ENCODE results near the gene ANO7.

ANO7 gene

DNA sequence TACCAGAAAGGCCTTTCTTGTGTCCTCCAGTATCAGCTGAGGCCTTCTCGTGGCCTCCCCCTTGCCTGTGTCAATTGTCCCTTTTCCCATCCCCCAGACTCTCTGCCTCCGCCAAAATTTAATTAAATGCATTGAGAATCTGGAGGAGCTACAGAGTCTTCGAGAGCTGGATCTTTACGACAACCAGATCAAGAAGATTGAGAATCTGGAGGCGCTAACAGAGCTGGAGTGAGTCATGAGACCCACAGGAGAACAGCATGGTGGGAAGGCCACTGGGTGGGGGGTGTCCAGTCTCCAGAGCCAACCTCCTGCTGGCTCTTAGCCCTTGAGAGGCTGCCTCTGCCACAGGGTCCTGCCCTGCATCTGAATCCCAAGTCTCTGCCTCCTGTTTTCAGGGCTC lies 29.4 kb upstream of the ANO7 start:
- DNase-seq: no peak

DNA sequence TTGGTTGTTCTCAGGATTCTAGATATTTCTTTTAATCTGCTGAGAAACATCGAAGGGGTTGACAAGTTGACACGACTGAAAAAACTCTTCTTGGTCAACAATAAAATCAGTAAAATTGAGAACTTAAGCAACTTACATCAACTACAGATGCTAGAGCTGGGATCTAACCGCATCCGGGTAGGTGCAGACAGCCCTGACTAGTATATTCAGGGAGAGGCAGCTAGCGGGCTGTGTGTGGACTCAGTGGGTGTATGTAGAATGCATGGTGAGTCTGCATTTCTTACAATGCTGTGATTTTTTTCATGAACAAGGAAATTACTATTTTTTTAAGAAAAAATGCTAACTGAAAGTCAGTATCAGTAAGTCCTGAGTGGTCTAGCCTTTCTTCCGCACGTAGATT lies 28.2 kb upstream of the ANO7 start:
- no peak for DNase-seq

DNA sequence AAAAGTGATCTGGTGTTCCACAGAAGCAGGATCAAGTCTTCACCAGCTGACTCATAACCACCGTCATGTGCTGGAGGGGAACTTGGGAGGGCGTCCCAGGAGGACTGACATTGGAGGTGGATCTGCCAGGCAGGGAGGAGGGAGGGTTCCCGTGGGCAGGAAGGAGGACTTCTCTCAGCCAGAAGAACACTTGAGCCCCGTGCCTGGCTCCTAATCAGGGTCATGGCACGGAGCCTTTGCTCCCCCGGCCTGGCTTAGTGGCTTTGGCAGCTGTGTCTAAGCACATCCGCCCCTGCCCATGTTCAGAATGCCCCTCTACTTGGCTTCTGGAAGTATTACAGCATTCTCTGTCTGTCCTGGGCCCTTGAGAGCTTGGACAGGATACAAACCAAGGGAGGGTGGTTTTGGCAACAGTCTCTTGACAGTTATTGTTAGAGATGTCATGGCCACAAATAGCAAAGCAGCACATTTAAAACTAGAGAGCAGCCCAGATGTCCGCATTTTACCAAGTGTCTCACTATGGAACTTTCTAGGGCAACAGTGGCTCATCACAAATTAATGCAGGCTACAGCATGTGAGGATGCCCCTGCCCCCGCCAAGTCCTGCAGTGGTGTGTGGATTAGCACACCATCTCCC lies 26.7 kb upstream of the ANO7 start:
- no peak for DNase-seq

DNA sequence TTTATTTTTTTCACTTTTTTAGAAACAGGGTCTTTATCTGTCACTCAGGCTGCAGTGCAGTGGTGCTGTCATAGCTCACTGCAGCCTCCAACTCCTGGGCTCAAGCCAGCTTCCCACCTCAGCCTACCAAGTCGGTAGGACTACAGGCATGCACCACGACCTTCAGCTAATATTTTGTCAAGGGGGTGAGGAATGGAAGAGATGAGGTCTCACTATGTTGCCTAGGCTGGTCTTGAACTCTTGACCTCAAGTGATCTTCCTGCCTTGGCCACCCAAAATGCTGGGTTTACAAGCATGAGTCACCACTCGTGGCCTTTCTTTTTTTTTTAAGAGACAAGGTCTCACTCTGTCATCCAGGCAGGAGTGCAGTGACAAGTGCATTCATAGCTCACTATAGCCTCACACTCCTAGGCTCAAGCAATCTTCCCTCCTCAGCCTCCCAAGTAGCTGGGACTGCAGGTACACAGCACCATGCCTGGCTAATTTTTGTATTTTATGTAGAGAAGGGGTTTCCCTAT lies 24.8 kb upstream of the ANO7 start:
- DNase-seq: no peak

DNA sequence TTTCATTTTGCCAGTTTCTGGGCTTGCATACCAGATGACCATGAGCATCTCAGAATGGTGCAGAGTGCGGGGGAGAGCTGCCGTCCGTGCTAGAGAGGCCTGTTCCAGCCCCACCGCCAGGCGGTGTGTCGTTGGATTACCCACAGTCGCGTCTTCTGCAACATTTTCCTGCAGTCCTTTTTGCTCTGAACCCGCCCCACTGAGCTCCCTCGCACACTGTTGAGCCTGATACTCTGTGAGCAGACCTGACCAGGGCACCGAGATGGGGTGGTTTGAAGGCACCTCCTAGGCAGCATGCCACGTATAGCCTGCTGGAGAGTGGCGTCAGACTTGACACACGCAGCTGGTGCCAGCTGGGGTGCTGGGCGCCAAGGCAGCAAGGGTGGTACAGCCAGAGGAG lies 20.1 kb upstream of the ANO7 start:
- DNase-seq: no peak

DNA sequence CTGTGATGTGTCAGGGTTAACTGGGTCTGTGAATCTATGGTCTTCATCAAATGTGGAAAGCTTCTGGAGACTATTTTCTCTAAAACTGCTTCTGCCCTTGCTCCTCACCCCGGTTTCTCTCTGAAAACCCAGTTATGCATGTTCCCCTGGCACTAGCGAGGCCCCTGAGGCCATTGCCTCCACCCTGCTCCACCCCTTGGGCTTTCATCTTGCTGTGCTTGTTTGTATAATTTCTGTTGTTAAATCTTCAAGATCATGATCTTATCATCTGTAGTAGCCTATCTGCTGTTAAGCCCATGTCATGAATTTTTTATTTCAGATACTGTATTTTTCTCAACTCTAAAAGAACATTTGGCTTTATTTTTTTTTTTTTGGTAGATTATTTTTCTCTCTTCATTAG lies 14.9 kb upstream of the ANO7 start:
- DNase-seq: no peak

DNA sequence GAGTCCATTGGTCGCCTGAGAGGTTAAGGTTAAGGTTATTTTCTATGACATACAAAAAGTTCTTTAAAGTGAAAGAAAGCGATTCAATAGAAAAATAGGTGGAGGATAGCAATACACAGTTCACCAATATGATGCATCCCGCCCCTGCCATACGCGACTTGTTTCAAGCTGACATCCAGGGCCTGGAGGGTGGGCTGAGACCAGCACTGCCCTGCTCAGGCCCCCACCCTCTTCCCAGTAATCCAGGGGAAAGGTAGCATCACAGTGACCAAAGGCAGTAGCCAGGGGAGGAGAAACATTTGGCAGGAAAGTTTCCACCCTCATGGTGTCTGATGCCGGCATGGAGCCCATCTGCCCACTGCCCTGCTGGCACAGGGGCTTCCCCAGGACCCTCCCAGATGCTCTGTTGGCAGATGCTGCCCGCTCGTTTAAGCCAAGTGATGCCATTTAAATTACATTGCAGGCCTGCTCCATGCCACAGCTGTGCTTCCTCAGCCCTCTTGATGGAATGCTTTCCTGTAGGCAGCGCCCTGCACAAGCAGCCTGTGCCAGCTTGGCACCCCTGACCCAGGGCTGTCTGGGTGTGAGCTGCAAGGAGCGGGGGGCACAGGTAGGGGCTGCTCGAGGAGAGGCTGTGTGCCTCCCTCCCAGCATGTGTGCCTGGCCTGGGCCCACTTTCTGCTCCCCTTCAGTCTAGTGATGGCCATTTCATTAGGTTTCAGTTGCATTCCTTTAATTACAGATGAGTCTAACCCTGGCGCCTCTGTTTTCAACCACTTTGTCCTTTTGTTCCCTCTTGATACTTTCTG lies 10.7 kb upstream of the ANO7 start:
- no peak for DNase-seq

DNA sequence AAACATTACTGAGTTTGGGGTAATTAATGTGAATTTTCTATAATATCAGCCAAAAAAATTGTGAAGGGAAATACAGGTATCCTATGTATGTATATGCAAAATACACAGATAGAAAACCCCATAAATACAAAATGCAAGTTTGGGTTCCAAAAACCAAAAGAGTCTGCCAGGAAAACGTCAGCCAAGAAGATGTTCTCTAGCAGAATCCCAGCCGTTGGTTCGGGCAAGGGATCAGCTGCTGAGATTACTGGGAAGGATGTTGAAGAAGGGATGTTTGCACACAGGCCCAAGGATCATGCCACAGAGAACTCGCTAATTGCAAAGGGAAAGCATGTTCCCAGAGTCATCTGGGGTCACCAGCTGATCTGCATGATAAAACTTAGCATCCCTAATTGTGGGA lies 9.5 kb upstream of the ANO7 start:
- no peak for DNase-seq

DNA sequence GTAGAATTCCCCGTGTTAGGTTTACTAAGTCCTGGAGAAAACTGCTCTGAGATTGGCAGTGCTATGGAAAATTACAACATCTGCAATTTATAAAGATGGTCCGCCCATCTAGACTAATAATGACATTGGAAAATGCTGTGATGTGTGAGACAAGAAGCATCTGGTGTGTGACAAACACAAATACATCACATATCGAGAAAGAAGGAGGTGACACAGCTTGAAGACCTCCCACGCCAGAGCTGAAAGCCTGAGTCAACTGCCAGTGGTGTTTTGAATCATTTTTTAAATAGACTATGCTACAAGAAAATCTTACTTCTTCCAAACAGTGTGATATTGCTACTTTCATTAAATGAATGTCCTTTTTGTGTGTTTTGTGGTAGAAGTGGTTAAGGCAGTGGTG lies 8.6 kb upstream of the ANO7 start:
- DNase-seq: no peak

DNA sequence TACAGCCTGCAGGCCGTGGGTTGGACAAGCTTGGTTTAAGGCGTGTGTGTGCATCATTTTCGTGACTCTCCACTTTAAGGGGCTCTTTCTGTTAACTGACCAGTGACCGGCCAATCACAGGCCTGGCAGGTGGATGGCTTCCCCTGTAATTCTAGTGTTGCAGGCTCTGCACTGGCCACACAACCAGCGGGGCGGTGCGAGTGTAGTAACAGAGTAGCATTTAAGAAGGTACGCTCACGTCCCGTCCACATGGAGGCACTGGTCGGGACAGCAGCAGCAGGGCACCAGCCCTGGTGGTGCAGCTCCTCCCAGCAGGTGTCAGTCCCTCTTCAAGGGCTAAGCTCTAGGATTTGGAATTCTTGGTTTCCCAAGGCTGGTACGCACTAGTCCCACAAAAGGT lies 8.0 kb upstream of the ANO7 start:
- no peak for DNase-seq

DNA sequence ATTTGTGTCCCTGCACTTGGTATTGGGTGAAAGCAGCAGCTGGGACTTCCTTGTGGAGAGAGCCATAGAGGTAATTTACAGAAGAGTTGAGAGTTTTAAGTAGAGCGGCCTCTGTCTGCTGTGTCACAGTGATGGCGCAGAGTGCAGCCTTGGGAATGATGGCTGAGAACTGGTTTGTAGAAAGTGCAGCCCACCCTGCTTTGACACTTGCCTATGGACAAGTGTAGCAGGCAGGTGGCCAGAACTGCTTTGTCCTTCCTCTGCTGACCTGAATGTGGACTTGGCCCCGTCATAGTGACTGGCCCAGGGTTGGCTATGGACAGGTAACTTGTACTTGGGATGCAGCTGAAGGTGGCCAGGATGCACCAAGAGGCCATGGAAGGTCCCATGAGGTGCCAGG lies 6.4 kb upstream of the ANO7 start:
- DNase-seq: no peak

DNA sequence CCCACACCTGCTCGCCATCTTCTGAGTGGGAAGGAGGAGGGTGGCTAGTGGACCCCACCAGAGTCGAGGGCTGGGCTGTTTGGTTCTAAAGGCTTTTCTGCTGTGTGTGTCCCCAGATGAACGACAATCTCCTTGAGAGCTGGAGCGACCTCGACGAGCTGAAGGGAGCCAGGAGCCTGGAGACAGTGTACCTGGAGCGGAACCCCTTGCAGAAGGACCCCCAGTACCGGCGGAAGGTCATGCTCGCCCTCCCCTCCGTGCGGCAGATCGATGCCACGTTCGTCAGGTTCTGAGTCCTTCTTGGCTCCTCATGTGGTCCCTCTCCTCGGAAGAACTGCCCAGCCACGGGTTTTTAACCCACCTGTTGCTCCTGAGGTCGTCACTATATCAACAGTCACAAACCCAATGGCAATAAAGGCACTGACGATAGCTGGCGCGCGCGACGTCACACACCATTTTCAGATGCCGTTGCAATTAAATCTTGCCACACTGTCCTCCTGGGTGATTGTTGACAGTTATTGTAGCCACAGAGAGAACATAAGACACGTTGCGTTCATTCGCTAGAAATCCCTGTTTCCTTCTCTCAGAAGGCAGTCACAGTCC lies 5.8 kb upstream of the ANO7 start:
- DNase-seq: no peak

DNA sequence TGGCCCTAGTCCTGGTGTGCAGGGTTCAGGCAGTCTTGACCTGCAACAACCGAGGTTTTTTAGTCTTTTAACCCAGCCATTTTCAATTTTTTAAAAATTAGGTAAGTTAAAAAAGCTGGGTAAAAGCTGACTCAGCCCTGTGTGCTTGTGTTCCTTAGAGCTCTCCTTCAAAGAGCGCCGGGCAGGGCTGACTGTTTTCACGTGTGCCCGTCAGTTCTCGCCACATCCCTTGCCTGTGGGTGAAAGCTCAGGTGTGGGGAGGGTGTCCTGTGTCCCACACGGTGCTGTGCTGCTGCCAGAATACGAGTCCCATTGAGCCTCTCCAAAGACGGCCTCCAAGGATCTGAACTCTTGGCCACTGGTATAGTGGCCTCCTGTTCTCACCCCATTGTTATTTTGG lies 5.3 kb upstream of the ANO7 start:
- no peak for DNase-seq

DNA sequence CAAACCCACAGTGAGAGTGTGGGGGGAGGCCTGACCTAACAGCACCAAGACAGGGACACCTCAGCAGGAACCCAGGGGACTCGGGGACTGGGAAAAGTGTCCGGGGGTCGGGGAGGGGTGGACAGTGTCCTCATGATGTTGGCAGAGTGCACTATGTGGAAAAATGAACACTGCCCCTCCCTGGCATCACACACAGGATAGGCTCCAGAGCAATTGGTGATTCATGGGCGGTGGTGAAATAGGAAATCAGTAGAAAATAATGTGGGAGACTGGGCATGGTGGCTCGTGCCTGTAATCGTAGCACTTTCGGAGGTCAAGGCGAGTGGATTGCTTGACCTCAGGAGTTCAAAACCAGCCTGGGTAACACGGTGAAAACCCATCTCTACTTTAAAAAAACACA lies 3.6 kb upstream of the ANO7 start:
- no peak for DNase-seq

DNA sequence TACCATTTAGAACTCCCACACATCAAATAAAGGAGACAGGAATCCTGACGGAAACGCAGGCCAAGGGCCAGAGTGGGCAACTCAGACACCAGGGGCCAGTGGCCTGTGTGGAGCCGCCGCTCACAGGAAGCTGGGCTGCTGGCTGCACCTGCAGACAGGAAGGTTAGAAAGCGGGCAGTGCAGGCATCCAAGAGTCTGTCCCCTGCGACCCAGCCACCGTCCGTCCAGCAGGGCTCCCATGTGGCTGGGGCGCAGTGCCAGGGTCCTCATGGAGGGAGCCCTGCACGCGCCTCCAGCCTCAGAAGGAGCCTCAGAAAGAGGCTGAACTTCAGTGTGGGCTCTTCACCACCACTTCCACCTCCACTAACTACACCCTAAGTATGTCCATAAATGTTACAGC lies 2.5 kb upstream of the ANO7 start:
- DNase-seq: no peak

DNA sequence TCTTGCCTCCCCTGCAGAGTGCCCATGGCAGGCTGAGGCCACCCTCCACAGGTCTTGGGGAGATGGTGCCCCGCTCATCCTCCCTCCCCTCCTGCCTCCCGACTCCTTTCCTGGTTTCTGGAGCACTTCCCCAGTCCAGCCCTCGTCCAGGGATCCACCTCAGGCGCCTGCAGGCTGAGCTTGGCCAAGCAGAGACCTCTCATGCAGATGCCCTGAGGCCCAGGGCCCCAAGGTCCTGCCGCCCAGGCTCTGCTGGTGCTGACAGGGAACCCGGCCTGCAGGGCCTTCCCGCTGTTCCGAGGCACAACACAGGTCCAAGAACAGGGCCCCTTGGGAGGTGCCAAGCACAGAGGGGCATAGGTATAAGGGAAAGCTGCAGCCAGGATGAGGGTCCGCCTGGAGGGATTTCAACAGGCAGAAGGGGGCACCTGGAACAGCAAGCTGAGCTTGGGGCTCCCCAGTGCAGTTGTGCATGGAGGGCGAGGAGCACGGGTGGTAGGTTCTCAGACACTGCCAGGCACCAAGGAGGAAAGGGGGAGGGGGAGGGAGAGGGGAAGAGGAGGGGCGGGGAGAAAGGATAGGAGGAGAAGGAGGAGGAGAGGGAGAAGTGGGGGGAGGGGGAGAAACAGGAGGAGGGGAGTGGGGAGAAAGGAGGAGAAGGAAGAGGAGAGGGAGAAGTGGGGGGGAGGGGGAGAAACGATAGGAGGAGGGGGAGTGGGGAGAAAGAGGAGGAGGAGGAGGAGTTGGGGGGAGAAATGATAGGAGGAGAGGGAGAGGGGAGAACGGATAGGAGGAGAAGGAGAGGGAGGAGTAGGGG lies 1.2 kb upstream of the ANO7 start:
- DNase-seq: no peak

DNA sequence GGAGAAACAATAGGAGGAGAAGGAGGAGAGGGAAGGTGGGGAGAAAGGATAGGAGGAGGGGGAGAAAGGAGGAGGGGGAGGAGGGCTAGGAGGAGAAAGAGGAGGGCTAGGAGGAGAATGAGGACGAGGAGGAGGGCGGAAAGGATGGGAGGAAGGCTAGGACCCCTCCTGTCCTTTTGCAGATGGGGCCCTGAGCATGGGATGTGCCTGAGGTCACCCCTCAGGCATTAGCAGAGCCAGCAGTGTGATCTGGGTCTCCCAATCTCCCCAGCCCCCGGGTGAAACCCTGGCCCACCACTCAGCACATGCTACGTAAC lies 601 bp upstream of the ANO7 start:
- no peak for DNase-seq

DNA sequence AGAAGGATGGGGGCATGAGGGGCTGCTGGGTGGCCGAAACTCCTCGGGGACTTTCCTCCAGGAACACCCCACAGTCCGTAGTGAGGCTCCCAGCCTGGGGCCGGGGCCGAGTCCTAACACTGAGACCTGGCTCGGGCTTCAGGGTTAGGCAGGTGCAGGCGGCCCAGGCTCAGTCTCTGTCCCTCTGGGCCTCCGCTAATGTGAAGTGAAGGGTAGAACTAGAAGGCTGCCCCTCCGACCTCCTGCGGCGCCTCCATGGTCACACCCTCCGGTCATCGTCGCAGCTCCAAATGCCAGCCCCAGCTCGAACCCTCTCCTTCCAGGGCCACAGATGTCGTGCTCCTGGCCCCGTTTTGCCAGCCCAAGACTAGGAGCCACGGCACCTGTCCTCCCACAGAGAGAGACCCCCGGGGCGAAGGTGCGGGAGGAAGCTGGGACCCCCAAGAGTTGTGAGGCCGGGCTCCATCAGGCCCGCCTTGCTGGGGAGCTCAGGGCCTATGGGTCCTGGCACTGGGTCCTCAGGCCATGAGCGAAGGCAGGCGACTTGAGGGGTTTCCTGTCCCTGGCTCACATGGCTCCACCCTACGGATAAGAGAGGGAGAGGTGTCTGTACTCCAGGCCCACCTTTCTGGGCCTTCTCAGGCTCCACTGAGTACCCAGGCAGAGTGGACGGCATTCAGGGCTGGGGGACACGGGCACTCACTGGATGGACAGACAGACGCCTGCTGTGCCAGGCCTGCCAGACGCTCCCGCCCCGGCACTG lies 797 bp downstream of the ANO7 start:
- no peak for DNase-seq

DNA sequence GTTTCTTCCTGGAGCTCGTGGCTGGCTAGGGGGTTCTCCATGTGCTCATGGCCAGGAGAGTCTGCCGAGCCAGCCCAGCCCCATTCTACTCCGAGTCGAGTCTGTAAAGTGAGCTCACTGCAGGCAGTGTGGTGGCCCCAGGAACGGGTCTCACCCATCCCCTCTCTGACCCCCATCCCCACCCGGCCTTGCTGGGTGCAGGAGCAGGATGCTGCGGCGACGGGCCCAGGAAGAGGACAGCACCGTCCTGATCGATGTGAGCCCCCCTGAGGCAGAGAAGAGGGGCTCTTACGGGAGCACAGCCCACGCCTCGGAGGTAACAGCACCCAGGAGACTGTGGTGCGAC lies 1.4 kb downstream of the ANO7 start:
- no peak for DNase-seq

DNA sequence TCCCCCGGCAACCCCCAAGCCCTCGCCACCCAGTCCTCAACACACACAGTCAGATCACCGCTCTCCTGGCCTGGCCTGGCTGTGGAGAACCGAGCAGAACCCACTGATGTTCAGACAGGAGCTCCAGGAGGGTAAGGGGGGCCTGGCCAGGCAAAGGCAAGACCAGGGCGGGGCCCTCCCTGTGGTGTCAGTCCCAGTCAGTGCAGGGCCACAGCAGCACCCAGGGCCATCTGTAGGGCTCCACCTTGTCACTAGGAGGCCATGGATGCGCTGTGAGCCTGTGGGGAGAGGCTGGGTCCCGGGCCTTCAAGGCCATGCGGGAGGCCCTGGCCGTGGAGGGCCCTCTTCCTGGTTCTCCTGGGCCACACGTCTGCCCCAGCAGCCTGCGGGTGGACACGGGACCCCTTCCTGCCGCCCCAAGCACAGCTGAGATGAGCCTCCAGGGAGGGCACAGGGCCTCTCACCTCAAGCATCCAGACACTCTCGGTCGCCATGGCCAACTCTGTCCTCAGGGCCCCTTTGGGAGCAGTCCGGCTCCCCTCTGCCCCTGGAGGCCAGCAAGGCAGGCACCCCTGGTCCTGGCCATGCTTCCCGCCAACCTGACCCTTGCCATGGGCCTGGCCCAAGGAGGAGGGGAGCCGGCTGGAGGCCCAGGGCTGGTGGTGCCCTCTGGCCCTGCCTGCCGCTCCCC lies 2.0 kb downstream of the ANO7 start:
- DNase-seq: no peak

DNA sequence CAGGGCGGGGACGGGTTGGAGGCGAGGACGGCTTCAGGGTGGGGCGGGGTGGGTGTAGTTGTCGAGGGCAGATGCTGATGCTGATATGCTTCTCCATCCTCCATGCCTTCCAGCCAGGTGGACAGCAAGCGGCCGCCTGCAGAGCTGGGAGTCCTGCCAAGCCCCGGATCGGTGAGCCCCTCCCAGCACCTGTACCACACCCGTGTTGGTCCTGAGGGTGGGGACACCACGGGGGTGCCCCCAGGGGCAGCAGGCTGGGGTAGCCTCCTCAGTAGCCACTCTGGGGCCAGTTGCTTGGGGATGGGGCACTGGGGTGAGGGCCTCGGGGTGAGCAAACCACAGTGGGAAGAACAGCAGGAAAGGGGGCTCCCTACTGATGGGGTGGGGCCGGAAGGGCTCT lies 2.6 kb downstream of the ANO7 start:
- no peak for DNase-seq

DNA sequence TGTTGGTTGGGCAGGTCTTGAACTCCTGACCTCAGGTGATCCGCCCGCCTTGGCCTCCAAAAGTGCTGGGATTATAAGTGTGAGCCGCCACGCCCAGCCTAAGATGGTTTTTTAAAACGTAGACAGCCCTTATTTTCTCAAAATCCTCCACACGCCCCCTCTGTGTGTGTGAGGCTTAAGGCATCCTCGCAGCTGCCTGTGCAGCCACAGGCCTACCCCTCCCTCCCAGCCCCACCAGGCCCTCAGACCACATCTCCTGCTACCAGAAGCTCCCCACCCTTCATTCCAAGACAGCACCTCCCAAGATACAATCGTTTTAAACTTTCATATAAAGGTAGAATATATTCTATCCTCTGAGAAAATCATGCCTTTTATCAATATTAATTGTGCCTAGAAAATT lies 4.8 kb downstream of the ANO7 start:
- no peak for DNase-seq

All from AML-193 (cell line).